22Rv1 (cell line): Measurements from ENCODE around the gene MSI2.

Experiments used
- ZFX ChIP-seq: fragments of 450-650 bp; IDR thresholded peaks from 2 replicates; pipeline ENCODE4 v1.6.1; 2017; ENCODE audit warnings: antibody characterized with exemption, borderline replicate concordance
- TF ChIP-seq, protein P1 (sequence below): fragments of 450-650 bp; IDR thresholded peaks from 2 replicates; pipeline ENCODE4 v1.5.1; 2017; ENCODE audit warnings: mild to moderate bottlenecking

DNA sequence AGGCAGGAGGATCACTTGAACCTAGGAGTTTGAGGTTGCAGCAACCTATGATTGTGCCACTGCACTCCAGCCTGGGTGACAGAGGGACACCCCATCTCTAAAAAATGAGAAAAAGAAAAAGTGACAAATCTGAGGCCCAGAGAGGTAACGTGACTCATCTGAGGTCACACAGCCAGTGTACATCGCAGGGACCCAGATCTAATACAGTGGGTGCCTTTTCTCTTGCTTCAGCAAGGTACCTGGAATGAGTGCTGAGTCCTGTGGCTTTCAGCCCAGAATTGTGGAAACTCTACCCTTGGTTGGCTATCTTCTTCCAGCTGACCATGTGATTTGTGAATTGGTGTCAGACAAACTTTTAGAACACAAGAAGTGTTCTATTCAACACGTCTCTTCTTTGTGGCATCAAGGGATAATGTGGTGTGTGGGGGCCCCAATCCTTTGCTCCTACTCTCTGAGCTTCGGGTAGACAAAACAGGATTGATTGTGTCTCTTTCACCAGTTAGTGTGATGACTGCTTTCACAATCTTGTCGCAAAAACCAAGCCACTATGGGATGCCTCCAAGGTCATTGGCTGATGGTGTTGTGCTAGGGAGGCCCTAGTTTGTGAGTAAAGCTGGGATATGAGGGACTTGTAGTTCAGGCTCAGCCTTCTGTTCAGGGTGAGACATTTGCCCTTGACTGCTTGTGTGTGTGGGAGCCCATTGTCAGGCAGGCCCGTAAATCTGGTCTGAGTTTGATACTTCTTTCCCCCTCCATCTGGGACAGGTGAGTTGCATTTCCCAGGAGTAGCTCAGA is 71.0 kb downstream of the MSI2 start:
- TF ChIP-seq, protein P1, sequence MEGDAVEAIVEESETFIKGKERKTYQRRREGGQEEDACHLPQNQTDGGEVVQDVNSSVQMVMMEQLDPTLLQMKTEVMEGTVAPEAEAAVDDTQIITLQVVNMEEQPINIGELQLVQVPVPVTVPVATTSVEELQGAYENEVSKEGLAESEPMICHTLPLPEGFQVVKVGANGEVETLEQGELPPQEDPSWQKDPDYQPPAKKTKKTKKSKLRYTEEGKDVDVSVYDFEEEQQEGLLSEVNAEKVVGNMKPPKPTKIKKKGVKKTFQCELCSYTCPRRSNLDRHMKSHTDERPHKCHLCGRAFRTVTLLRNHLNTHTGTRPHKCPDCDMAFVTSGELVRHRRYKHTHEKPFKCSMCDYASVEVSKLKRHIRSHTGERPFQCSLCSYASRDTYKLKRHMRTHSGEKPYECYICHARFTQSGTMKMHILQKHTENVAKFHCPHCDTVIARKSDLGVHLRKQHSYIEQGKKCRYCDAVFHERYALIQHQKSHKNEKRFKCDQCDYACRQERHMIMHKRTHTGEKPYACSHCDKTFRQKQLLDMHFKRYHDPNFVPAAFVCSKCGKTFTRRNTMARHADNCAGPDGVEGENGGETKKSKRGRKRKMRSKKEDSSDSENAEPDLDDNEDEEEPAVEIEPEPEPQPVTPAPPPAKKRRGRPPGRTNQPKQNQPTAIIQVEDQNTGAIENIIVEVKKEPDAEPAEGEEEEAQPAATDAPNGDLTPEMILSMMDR, result no peak
- TF ChIP-seq ZFX, result no peak
